ENCODE measurements around the gene FOXP1.

The FOXP1 gene

GRCh38 chr3:71110385-71111222 is 472.9 kb downstream of the FOXP1 start:
- no peak for DNase-seq

DNA sequence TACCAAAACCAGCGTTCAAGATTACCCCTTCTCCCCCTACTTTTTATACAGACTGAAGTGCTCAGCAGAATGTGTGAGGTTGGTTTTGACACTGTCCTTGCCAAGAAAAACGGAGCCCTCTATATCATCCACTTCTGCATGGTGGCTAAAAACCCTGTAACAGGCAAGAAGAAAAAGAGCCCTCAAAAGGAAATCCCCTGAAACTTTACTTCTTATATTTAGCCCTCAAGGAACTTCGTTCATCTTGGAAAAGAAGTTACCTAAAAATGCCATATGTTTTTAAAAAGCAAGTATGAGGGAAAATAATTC is 473.6 kb downstream of the FOXP1 start:
- DNase-seq = no peak

DNA sequence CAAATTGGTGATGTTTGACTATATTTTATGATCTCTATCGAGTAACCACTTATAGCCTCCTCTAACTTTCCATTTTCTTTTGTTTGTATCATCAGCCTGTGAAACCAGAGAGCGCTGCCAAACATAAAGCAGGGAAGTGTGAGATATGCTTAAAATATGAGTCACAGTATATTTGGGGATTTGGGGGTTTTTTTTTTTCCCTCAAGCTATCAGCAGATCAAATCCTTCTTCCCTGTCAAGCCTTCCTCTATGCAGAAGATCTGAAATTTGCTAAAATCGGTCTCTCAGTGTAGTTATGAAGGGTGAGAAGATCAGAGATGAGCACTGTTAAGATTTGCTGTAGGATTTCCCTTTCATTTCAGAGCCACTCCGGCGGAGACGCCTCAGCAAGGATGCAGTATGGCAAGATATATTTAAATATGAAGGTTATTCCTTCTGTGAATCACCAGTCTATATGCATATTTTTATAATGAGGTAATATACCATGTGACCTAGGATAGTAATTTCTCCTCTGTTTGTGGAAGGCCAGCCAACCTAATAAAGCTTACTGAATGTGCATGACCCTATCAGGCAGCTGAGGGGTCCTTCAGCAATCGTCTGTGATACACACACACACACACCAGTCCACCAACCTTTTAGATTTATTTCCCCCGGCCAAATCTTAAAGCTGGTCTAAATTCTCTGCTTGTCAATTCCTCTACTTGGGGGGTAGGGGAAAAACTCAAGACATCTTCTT is 474.1 kb downstream of the FOXP1 start:
- no peak for DNase-seq

DNA sequence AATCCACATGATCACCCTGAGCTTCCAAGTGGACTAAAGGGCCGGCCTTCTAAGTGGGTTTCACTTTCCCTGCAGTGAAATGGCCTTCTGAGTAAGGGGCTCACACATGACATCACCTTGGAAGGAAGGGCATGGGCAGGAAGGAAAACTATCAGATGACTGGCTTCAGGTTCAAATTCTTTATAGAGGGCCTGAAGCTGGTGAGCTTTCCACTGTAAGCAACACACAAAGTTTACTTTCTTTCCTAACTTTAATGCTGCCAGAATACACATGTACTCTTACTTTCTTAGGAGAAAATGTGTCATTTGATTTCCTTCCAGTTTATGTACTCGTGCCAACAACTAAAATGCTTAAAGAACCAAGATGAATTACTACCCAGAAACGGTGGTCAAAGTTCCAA is 475.6 kb downstream of the FOXP1 start:
- DNase-seq = no peak

- DNase-seq = no peak
Measured at GRCh38 chr3:71104976-71105375, 478.6 kb downstream of the FOXP1 start.

DNA sequence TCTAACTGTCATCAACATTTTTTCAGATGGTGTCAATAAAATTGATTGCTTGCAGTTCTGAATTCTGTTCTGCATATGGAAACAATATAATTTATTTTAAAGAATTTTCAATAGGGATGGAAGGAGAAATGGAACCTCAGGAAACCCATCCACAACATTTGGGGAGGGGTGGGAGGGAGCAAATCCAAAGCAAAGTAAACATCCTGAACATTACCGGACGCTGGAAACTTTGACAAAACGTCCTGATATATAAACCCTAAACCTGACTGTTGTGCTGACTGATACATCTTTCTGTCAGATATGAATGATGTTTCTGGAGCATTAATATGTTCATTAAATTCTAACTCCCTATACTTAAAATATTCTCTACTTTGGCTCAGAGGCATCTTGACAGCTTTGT is 479.0 kb downstream of the FOXP1 start:
- DNase-seq = no peak

DNA sequence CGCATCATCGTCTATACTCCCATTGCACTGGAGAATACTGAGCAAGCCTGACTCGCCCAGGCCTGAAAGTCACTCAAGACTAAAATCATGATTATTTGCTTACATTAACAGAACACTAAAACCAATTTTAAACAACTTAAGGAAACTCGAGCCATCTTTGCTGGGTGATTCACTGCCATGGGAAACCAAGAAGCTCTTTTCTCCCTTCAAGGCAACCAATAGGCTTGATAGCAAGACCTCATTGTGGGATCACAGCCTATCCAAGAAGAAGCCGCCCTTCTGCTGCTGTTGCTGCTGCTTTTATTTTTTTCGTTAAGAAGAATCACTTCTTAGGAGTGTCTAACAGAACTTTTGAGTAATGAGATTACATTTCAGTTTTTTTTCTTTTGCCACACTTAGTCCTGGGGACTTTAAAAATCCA is 479.4 kb downstream of the FOXP1 start:
- DNase-seq = peak; percentile 0

DNA sequence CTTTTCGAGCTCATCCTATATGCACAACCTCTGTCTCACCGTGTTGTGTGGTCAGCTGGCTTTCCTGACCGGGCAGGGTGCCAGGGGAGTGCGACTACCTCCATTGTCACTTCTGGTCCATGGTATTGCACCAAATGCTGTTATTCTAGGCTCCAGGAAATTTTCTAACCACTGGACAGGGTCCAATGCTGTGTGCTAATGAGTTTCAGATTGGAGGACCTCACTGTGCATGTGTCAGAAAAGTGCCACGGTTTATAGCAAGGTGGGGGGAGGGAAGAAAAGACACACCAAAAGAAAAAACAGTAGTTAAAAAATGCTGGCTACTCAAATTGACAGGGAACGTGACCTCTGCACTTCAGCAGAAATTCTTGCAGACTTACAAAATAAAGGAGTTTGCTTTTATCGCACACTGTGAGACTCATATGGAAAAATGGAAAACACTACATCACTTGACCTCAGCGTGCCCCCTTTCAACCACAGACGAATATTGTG is 480.1 kb downstream of the FOXP1 start:
- peak; percentile 56 for DNase-seq

- no peak for DNase-seq
Measured at GRCh38 chr3:71102111-71102983, 481.2 kb downstream of the FOXP1 start.

- no peak for DNase-seq
Measured at GRCh38 chr3:71101626-71102025, 481.9 kb downstream of the FOXP1 start.

DNA sequence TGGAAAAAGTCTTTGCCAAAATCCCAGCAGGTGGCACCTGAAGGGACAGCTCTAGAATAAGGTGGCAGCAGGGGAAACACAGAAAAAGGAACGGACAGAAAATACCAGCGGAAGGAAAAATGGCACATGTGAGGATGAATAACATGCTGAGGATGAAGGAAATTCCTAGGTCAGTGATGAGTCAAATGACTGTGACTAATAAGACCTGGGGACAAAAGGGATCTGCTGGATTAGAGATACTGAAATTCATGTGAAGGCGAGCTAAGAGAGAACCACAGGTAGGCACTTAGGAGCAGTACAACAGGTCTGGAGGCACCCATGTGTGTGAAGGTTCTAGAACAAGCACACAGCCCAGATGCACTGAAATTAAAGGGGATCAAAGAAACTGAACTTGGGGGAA is 482.5 kb downstream of the FOXP1 start:
- DNase-seq = no peak

DNA sequence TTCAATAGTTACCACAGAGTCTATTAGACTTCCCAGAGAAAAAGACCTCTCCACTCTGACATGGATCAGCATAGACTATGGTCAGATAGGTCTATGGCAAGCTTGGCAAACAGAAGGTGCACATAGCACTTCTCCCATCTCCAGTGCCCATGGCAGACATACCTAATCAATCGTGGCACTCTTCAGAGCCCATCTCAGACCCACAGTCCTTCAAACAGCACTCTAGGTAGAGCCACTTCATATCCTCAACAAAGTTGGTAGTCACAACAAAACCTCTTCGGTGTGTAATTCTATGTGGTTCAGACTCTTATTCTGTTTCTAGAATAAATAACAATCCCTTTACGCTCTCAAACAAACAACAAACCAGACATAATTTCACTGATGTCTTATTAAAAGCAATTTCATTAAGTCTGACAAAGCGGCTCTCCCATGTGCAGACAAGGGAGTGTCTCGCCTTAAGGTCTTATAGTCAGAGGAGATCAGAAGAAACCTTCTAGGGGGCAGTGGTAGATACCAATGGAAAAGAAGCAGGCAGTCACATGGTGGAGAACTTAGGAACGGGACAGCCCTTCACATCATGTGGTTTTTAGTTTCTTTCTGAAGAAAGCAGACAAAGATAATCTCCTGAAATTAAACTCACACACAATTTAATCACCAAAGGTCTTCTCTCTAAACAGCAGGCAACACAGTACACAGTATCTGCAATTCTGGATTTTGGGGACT is 483.4 kb downstream of the FOXP1 start:
- no peak for DNase-seq

DNA sequence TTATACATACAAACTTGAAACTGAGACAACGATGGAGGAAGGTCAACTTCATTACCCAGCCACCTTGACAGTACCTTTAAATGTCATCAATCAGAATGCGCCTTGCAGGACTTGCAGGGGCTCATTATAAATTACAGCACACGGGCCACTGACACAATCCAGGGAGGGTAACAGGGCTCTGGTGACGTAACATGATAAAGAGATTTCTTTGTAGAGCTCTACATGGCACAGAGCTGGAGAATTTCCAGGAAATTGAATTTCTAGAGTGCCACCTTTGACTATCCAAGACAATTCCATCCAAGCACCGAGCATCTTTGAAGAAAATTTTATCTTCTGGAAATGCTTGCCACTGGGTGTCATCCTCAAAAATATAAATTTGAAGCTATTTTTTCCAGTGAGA is 486.0 kb downstream of the FOXP1 start:
- no peak for DNase-seq

DNA sequence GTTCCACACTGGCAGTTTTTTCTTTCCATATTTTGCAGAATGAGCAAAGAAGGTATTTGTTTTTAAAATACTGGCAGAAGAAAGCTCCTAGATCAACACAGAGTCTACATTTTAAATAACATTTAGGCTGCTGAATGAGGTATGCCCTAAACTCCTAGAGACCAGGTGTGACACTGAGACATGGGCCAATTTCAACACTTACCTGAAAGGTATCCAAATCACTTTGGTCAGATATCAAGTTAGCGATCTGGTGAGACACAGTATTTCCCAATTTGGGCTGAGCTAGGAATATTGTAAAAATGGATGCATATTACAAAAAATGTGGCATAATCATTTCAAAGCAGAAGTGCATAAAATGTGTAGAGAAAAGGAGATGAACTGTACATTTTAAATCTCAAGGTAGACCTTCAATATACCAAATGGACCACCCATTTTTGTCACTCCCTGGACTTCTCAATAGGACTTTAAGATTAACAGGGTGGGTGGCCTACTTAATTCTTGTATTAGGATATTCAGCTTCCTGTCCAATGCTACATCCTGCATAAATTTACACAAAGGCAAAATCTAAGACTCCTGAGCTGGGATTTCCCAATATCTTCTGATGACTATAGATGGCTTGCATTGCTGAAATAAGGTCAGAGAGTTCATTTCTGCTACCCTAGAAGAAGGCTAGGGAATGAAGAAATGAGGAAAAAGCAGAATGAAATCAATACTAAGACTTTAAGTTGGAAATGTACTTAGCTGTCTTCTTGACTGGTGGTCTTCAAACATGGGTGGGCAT is 487.8 kb downstream of the FOXP1 start:
- no peak for DNase-seq

DNA sequence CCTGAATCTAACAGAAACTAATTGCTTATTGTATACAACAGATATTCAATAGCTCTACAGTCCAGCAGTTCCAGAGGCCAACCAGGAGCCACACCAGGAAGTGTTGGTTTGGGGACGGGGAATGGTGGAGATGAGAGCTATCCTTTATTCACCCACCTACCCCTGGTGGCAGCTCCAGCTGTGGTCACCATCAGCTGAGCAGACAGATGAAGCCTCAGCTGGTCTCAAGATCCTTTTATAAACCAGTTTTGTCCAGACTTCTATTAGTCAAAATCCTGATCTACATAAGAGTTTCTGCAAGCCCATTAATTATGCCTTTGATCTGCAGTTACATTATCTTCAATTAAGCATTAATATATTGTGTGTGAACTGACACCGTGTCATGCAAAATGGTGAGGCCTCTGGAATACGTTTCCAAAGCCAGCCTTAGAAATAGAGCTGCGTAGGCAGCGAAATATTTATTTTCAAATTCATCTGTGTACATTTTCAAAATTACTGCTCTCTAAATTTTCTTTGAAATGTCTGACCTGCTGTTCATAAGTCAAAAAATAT is 488.8 kb downstream of the FOXP1 start:
- no peak for DNase-seq

DNA sequence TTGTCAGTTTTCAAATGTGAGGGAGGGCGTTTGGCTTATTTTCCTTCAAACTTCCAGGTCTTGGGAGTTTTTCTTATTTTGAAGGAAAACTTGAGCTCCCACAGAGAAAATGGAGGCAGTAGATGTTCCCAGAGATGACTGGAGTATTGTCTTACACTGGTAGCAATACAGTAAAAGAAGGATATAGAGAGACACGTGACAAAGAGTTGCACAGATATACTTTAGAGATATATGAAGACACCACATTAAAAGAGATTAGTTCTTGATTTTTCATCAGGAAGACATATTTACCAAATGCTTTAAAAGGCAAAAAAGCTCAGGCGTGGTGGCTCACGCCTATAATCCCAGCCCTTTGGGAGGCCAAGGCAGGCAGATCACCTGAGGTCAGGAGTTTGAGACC is 490.9 kb downstream of the FOXP1 start:
- DNase-seq = no peak

- no peak for DNase-seq
Measured at GRCh38 chr3:71090207-71090606, 493.3 kb downstream of the FOXP1 start.

GRCh38 chr3:71089271-71089847 is 494.2 kb downstream of the FOXP1 start:
- no peak for DNase-seq

DNA sequence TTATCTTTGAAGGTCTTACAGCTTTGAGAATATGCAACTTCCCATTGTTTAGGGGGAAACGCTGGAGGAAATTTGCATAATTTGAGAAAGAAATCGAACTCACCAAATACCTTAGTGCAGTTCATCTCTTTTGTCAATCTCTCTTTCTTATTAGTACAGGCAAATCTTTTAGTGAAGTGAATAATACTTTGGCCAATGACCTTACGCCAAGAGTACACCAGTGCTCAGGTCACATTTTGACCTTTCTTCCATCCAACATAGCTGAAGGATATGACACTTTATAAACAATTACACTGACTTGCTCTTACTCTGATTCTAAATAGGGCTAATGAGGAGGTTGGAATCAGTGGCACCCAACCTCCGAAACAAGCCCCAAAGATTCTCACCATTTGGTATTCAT is 494.8 kb downstream of the FOXP1 start:
- no peak for DNase-seq

DNA sequence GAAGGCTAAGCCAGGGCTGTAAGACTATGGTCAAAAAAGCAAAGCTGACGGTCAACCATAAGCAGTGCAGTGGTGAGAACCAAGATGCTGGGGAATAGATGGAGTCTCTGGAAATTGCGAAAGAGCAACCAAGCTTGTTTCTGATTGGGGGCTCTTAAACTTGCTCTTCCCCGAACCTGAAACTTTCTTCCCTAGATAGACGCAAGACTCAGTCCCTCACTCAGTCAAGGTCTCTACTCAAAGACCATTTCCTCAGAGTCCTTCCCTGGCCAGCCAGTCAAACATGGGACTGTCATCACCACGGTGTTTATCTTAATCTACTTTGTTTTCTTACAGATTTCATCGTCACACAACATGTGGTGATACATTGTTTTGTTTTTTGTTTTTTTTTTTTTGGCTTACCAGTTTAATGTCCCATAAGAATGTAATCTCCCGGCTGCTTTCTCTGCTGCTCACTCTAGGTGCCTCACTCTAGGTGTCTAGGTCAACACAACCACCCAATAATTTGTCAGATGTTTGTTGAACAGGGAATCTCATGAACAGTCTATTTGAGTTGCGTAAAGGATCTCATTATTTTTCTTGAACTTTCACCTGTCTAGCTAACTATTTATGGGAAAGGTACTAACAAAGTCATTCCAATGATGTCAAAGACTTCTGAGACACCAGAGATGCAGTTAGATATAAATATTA is 495.4 kb downstream of the FOXP1 start:
- no peak for DNase-seq

All from DMS53 (cell line).